ENCODE data around the gene BUD23.
"Not testable (repeated sequence)": the region's sequence is repeated elsewhere in the genome, so short reads cannot be mapped to it uniquely, and the experiment has no call there.

The BUD23 gene

DNA sequence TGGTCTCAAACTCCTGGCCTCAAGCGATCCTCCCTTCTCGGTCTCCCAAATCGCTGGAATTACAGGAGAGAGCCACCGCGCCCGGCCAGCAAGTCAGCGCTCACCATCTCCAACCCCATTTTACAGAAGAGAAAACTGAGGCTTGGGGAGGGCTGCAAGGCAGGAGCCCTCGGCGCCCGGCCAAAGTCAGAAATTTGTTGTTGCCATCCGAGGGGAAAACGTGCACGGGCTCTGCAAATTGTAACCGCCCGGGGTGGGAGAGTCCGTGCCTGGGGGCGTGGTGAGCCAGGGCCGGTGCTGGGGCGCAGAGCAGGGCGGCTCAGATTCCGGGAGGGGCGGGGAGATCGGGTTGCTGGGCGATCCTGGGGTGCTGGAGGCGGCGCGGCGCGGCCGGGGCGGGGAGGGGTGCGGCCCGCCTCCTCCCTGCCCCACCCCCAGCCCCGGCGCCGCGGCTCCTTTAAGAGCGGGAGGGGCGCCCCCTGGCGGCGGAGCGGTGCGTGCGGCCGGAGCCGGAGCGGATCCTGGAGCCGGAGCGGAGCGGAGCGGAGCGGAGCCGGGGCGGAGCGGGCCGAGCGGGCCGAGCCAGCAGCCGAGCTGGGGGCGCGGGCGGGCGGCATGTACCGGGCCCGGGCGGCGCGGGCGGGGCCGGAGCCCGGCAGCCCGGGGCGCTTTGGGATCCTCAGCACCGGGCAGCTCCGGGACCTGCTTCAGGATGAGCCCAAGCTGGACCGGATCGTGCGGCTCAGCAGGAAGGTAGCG lies 15.9 kb upstream of the BUD23 start, which contains the start of gene VPS37D:
Gene VPS37D, plus strand, starts transcription at position 488 of the 759 bp plus-strand sequence. Its CDS starts 128 bp downstream, at position 616.
- peak; percentile 18 for DNase-seq (ENCODE audit: low read depth, low spot score)
- no peak within 1 kb of the TSS for H3K27ac ChIP-seq

DNA sequence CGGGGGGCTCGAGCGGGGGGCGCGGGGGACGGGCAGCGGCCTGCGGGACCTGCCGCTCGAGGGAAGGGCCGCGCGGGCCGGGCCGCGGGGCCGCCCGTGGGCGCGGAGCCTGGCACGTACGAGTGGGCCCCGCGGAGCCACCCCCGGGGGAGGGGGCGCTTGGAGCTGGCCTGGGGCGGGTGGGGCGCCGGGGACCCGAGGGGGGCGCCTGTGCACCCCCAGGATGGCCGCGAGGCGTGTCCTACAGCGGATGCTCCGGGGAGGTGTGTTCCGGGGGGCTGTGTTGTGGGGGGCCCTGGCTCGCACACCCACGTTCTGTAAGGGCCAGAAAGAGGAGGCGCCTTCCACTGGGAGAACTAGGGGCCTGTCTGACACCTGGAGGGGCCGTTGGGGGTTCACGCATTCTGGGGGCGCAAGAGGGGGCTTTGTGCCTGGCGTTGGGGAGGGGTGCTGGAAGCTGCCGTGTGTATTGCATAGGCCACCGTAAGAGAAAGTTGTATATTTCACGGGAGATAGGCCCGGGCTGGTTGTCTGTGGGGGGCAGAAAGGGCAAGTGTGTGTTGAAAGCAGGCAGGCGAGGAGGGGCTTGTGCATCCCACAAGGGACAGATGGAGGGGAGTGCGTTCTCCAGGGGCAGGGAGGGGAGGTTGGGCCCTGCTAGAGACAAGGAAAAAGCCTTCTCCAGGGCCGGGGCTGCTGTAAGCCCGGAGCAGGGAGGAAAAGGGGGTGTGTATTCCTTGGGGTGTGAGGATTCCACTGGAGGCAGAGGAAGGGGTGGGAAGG lies 15.1 kb upstream of the BUD23 start:
- DNase-seq (ENCODE audit: low read depth, low spot score), result no peak
- H3K27ac ChIP-seq, result no peak overlapping the region

- no peak for DNase-seq (ENCODE audit: low read depth, low spot score)
- no peak overlapping the region for H3K27ac ChIP-seq
These were observed 14.5 kb upstream of the BUD23 start for GRCh38 chr7:73668886-73669230.

GRCh38 chr7:73669288-73669701 lies 14.1 kb upstream of the BUD23 start:
- H3K27ac ChIP-seq, result no peak overlapping the region

DNA sequence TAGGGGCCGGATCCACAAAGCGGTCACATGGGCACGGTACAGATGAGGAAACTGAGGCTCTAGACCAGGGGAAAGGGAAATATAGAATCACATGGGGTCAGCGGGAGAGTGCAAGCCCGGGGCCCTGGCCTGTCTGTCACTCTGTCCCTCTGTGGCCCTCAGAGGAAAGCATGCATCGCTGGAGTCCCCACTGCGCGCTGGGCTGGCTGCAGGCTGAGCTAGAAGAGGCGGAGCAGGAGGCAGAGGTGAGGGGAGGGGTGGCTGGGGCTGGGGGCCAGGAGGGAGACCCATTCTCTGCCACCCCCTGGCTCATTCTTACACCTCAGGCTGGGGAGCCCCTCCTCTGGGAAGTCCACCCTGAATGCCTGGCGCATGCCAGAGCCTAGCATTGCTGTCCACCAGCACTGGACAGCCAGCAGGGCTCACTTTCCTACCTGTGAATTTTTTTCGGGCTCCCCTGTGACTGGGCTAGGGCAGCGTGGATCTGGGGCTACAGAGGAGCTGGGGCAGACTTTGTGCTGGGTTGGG lies 13.5 kb upstream of the BUD23 start:
- no peak for DNase-seq (ENCODE audit: low read depth, low spot score)
- H3K27ac ChIP-seq, result no peak overlapping the region

More at GRCh38 chr7:73669288-73669701, 14.1 kb upstream of the BUD23 start:
- DNase-seq (ENCODE audit: low read depth, low spot score), result no peak

DNA sequence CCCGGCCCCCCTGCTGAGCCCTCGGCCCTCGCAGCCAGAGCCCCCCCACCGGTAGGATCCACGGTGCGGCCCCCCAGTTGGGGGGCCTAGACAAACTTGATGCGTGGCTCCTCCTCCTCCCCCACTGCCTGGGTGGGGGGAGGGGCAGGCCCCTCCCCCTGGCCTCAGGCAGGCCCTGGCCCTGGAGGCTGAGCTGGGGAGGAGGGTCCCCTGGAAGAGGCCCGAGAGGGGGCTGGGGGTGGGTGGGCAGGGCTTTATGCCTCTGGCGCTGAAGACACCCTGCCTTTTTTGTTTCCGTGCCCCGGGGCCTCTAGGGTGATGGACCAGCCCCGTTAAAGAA lies 12.1 kb upstream of the BUD23 start:
- no peak for DNase-seq (ENCODE audit: low read depth, low spot score)
- no peak overlapping the region for H3K27ac ChIP-seq

DNA sequence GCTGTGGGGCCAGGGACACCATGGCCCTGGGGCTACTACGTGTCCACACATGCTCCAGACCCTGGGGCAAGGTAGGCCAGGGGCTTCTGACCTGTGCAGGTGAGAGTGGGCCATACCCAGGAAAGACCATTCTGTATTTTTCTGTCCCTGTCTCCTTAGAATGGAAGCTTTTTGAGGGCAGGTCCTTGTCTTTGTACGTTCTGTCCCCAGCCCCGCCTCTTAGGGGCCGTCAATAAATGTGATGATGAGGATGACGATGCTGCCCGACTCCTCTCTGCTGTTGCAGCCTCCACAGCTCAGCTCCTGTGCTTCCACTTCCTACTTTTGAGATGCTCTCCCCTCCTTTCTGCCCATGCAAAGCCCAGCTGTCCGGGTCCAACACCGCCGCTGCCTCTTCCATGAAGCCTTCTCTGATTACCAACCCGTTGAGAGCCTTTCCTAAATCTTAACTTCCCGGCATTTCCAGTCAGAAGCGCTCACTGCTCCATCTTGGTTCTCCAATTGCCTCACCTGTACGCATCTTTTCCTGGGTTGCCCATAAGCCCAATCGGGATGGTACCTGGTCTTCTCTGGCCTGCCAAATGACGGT lies 11.4 kb upstream of the BUD23 start:
- H3K27ac ChIP-seq, result no peak overlapping the region
- DNase-seq (ENCODE audit: low read depth, low spot score), result no peak

- no peak for DNase-seq (ENCODE audit: low read depth, low spot score)
These were observed 8.8 kb upstream of the BUD23 start for GRCh38 chr7:73674468-73675124.

GRCh38 chr7:73676062-73676461 lies 7.3 kb upstream of the BUD23 start:
- not testable (repeated sequence) for DNase-seq (ENCODE audit: low read depth, low spot score); H3K27ac ChIP-seq

More at GRCh38 chr7:73674468-73675124, 8.8 kb upstream of the BUD23 start:
- no peak overlapping the region for H3K27ac ChIP-seq

DNA sequence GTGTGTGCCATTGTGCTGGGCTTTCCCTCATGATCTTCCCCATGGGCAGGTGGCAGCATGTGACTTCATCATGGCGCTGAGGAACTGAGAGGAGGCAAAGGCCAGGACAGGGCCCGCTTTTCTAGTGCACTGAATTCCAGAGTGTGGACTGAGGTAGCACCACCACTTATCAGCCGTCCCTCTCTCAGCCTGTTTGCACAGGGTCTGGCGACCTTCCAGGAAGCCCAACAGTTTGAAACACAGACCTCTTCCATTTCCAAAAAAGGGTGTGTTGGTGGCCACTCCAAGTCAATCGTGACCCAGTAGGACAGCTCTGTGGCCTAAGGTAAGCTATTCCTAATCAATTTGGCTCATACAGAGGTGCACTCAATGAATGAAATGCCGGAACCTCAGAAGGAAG lies 4.5 kb upstream of the BUD23 start:
- H3K27ac ChIP-seq, result no peak overlapping the region
- DNase-seq (ENCODE audit: low read depth, low spot score), result no peak

DNA sequence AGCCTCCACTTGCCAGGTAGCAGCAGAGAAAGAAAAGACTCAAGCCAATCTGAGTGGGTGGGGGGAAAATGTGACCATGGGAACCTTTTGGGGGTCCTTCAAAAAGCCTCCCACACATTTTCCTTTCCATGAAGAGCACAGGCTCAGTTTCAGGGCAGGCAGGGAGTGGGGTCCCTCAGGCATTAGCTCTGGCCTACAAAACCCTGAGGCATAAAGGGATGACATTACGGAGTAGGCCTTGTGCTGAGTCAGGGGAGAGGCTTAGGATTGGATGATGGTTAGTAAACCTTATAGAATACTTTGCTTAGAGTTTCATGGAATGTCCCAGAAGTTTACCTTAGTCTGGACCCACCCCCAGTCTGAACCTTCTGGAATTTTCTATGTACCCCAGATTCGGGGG lies 3.7 kb upstream of the BUD23 start:
- no peak for DNase-seq (ENCODE audit: low read depth, low spot score)

DNA sequence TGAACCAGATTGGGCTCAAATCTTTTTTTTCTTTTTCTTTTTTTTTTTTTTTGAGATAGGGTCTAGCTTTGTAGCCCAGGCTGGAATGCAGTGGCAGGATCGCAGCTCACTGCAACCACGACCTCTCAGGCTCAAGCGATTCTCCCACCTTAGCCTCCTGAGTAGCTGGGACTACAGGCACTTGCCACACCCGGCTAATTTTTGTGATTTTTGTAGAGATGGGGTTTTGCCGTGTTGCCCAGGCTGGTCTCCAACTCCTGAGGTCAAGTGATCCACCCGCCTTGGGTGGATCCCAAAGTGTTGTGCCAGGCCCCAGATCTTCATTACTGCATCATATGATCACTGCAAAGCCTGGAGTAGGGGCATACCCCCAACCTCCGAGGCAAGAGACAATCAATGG lies 2.9 kb upstream of the BUD23 start:
- no peak overlapping the region for H3K27ac ChIP-seq
- DNase-seq (ENCODE audit: low read depth, low spot score), result no peak

More for the DNA sequence above, 3.7 kb upstream of the BUD23 start:
- no peak overlapping the region for H3K27ac ChIP-seq

DNA sequence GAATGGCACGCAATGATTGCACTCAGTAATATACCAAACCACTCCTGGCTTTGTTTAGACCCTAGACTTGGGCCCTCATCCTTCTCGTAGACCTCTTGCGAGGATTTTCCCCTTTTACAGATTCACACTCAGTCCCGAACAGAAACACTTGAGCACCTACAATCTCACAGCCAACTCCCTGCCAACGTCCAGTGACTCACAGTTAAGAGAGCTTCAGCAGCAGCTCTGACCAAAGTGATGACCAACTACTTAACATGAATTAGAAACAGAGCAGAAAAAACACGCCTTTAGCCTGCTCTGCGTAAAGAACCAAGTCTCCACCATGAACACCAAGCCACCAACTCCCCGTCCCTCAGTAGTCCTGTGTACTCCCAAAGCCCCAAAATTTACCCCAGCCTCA lies 2.4 kb upstream of the BUD23 start:
- DNase-seq (ENCODE audit: low read depth, low spot score), result no peak
- no peak overlapping the region for H3K27ac ChIP-seq

- peak overlapping the region; percentile 53 for H3K27ac ChIP-seq
- DNase-seq (ENCODE audit: low read depth, low spot score), result no peak
These were observed 697 bp upstream of the BUD23 start for GRCh38 chr7:73682745-73683055.

GRCh38 chr7:73683788-73684693 lies 644 bp downstream of the BUD23 start:
- DNase-seq (ENCODE audit: low read depth, low spot score), result no peak
- peak overlapping the region; percentile 53 for H3K27ac ChIP-seq

- H3K27ac ChIP-seq, result no peak overlapping the region
- DNase-seq (ENCODE audit: low read depth, low spot score), result no peak
These were observed 1.9 kb downstream of the BUD23 start for GRCh38 chr7:73685311-73685710.

- H3K27ac ChIP-seq, result no peak overlapping the region
- no peak for DNase-seq (ENCODE audit: low read depth, low spot score)
These were observed 4.9 kb downstream of the BUD23 start for GRCh38 chr7:73688288-73688687.

- DNase-seq (ENCODE audit: low read depth, low spot score), result no peak
- no peak overlapping the region for H3K27ac ChIP-seq
These were observed 7.2 kb downstream of the BUD23 start for GRCh38 chr7:73690646-73691045.

DNA sequence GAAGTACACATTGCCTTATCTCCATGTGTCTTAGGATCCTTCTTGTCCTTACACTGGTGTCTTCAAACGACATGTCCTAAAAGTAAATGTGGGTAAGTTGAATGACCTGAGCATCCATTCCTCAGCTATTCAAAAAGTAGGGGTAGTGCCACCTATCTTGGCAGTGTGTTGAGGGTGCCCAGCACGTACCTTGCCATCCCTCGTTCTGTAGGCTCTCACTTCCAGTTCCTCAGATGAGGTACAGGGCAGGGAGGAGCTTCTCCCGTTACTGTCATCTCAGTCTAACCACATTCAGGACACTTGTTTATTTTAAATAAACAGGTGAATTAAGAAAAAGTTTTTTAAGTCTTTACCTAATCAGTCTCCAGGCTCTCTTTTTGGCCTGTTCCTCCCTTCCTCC lies 13.0 kb downstream of the BUD23 start:
- DNase-seq (ENCODE audit: low read depth, low spot score), result no peak

GRCh38 chr7:73698410-73698809 lies 15.0 kb downstream of the BUD23 start:
- no peak for DNase-seq (ENCODE audit: low read depth, low spot score)
- H3K27ac ChIP-seq, result no peak overlapping the region

More for the DNA sequence above, 13.0 kb downstream of the BUD23 start:
- H3K27ac ChIP-seq, result no peak overlapping the region
